Measurements from ENCODE around the gene IL17B.

Gene IL17B, protein sequence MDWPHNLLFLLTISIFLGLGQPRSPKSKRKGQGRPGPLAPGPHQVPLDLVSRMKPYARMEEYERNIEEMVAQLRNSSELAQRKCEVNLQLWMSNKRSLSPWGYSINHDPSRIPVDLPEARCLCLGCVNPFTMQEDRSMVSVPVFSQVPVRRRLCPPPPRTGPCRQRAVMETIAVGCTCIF

GRCh38 chr5:149379177-149379761 lies at the start of gene IL17B:
IL17B (minus strand) TSS chr5:149379292; CDS start chr5:149379225, 67 bp downstream.
- DNase-seq: no peak

- DNase-seq: no peak
Measured at GRCh38 chr5:149428032-149428431, 48.9 kb upstream of the IL17B start.

- no peak for DNase-seq
Measured at GRCh38 chr5:149427374-149427773, 48.3 kb upstream of the IL17B start.

GRCh38 chr5:149426931-149427330 lies 47.8 kb upstream of the IL17B start:
- no peak for DNase-seq

- DNase-seq: no peak
Measured at GRCh38 chr5:149425729-149426128, 46.6 kb upstream of the IL17B start.

DNA sequence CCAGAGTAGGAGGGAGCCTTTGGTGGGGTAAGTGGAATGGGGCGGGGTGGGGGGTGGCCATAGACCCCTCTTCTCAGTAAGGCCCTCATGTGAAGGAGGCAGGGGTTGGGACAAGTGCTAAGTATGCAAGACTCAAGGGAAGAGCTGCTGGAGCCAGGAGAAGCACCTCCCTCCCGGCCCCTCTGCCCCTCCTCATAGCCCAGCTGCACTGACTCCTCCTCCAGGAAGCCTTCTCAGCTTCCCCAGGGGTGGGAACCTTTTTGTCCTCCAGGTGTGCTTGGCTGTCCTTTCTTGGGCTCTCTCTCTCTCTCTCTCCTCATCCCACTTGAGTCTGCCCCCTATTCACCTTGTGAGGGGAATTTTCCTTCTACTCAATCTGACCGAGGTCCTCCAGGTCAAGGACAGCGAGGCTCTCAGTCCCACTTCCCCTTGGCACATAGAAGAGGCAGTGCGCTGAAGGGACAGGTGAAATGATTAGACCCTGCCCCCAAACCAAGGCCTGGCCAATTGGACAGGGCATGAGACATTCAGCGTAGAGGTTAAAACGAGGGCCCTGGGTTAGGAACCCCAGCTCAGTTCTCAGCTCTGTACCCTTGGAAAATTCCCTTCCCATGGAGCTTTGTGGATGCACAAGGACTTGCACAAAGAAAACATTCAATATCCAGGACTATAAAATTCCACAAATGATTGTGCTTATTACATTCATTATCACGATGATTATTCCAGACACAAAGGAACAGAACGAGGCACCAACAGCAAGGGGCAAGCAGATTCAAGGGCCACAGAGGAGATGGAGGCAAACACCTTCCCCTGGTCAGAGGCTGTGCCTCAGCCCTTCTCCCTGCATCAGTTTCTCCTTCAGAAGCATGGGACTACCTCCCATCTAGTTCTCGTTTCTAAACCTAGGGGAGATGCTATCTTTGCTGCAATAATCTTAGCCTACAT lies 45.6 kb upstream of the IL17B start:
- no peak for DNase-seq

DNA sequence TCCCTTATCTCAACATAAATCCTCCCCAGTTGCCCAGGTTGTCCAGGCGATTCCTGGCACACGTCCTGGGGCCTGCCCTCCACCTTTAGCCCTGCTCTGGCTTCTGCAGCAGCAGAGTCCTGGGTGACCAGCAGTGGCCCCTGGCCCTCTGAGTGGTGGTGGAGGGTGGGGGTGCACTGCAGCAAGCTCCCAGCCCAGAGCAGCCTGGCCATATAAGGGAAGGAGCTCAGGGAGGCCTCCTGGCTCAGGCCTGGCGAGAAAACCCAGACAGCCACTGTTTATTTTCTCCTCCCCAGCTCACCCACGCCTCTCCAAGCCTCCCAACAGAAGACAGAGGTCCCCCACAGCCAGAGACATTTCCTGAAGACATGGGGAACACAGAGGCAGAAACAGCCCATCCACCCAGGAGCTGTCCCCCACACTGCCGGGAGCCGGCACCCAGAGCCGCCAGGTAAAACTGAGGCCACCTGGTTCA lies 44.7 kb upstream of the IL17B start:
- no peak for DNase-seq

GRCh38 chr5:149423049-149423793 lies 44.1 kb upstream of the IL17B start:
- no peak for DNase-seq

DNA sequence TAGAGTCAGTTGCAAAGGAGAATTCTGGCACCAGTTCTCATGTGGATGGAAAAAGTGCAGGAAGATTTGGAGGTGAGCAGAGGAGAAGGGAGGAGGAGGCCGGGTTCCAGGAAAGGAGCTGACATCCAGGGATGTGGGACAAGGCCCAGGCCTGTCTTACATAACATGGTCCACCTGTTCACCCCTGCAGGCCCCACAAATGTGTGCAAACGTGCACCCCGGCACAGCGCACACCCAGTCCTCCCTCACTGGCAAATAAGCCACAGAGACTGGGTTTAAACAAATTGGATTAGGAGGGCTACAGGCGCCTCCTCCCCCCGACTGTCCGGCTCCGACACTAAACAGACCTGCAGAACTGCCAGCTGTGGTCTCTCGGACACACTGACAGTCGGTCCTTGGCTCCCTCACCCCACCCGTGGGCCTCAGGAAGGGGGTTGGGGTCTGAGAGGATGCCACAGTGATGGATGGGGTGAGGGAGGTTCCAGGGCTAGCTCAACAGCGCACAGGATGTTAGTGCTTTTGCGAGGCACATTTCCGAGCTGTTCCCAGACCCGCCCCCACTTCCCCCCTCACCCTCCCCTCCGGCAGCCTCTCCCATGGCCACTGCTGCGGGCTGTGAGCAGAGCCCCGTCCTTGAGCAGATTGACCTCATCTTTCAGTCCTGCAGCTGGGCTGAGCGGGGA lies 43.4 kb upstream of the IL17B start:
- DNase-seq: peak; percentile 21 to 51

DNA sequence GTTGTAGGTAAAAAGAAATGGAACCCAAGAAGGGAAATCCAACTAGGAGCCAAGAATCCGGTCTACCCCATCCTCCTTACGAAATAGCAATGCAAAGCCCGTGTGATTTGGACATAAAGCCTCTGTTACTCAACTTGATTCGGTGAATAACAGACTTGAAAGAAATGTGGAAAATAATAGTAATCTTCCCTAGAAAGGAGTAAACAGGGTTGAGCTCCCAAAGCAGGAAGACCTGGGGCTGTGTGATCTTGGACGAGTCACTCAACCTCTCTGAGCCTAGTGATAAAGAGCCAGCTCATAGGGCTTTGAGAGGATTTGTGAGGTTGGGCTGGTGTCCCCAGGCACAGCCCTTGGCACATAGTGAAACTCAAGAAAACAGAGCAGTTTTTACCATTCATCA lies 42.7 kb upstream of the IL17B start:
- DNase-seq: no peak

DNA sequence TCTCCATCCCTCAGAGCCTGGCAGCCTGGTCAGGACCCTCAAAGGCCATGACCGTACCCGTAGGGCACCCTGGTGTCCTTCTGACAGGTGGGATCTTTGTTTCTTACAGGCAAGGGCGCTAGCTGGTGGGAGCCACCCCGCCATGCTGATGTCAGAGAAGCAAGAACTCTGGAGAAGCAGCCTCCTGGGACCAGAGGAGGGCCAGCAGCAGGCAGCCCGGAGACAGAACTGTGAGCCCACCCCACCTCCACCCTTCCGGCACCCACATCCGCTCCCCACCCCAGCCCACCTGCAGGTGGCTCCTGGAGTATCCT lies 42.2 kb upstream of the IL17B start:
- no peak for DNase-seq

GRCh38 chr5:149420545-149421371 lies 41.7 kb upstream of the IL17B start:
- no peak for DNase-seq

DNA sequence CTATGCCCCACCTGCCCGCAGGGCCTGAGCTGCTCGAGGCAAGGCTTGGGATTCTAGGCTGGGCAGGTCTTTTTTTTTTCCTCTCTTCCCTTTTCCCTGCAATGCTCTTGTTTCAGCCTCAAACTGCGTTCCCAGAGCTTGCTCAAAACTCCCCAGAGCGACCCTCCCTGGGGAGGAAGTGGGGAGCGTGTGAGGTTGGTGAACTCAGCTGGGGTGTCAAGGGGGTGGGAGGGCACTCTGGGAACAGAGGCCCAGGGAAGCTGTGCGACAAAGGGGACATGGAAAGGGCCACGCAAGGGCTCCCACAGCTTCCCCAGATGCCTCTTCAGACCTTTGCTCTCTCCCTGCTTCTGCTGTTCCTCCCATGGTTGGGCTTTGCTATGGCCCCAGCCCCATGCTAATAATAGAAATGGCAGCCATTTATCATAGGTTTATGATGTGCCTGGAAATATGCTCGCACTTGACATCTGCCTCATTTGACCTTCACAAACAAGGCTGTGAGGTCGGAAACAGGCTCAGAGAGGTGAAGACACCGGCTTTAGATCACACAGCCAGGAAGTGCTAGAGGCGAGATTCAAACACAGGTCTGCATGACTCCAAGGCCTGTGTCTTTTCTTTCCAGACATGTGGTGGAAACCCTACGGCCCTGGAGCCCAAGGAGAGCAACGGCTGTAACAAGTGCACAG lies 40.9 kb upstream of the IL17B start:
- DNase-seq: no peak

DNA sequence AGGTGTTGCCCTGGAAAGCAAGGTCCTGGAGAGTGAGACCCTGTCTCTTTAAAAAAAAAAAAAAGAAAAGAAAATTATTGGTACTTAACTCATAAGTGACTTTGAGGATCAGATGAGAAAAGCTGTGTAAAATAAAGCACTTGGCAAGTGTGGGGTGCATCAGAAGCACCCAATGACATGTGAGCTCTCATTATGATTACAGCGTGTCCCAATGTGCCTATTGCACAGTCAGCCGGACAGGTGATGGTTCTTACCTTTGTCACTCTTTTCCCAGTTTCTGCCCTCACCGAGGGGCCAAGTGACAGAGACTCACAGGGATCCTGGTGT lies 40.4 kb upstream of the IL17B start:
- DNase-seq: no peak

- DNase-seq: no peak
Measured at GRCh38 chr5:149418910-149419531, 39.9 kb upstream of the IL17B start.

- no peak for DNase-seq
Measured at GRCh38 chr5:149417711-149418368, 38.7 kb upstream of the IL17B start.

- DNase-seq: no peak
Measured at GRCh38 chr5:149416987-149417710, 38.1 kb upstream of the IL17B start.

DNA sequence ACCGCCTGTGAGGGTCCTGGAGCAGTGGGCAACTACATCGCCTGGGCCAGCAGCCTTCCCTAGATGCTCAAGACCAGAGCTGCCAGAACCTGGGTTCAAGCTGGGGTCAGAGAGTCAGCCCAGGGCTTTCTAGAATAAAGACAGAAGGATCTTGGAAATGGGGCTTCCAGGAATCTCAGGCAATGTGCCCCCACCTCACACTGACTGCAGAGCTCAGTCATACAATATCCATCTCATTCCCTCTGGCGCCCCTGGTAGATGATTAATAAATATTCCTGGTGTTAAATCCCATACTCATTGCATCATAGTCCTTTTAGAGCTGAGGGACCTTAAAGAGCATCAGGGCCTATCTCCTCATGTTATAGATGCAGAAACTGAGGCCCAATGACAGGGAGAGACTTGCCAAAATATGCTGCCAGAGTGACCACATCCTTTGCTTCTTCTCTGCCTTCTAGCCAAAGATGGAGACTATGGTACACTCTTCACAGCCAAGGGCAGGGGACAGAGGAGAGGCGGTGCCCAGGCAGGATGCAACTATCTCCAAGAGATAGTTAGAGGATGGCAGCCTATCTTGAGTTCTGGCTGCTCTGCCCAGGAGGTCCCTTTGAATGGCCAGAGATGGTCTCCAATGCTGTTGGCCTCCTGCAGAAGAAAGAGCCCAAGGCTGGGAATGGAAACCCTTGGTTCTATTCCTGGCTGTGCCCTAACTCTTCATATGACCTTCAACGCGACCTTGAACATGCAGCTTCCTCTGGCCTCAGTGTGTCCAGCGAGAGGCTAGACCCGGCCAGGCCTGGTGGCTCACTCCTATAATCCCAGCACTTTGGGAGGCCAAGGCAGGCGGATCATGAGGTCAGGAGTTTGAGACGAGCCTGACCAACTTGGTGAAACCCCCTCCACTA lies 36.2 kb upstream of the IL17B start:
- DNase-seq: no peak

All from Kasumi-1 (cell line).